T-helper 1 cell treated with Interleukin-12 subunit alpha and Interleukin-12 subunit beta and Interleukin-4 antibody, amounts not matched to agents 30 ng/mL and 1 ng/mL, for 36 hours (primary cell): ENCODE data around the gene SMIM32. TPM values are rescaled to one million over a fixed set of nuclear protein-coding genes. Genes with fewer than 3 reads are reported as not detected.

Source experiments
- intact Hi-C: fragments of 100-400 bp; cut with micrococcal nuclease; formaldehyde crosslinking; loops from one replicate; pipeline ENCODE4 v1.15.1; 2024
- total RNA-seq: library from RNA; stranded (reverse); gene quantifications from 2 replicates; pipeline ENCODE4 v1.2.3, GENCODE V29; 2022

Gene SMIM32
- total RNA-seq, 1 donor from 2014 or later, result not detected

- intact Hi-C loops, result no loop called here
Measured at GRCh38 chr5:136208916-136209315, 16.0 kb upstream of the SMIM32 start.

GRCh38 chr5:136207631-136208030, 14.7 kb upstream of the SMIM32 start:
- intact Hi-C loops, result no loop called here

GRCh38 chr5:136206361-136206760, 13.4 kb upstream of the SMIM32 start:
- intact Hi-C loops, result no loop called here

GRCh38 chr5:136205941-136206340, 13.0 kb upstream of the SMIM32 start:
- intact Hi-C loops, result no loop called here

GRCh38 chr5:136205061-136205702, 12.2 kb upstream of the SMIM32 start:
- intact Hi-C loops, result no loop called here

- intact Hi-C loops, result no loop called here
Measured at GRCh38 chr5:136203303-136203922, 10.5 kb upstream of the SMIM32 start.

GRCh38 chr5:136202469-136203205, 9.7 kb upstream of the SMIM32 start:
- intact Hi-C loops, result no loop called here

GRCh38 chr5:136201870-136202269, 8.9 kb upstream of the SMIM32 start:
- intact Hi-C loops, result no loop called here

- intact Hi-C loops, result no loop called here
Measured at GRCh38 chr5:136200761-136201160, 7.8 kb upstream of the SMIM32 start.

GRCh38 chr5:136200130-136200529, 7.2 kb upstream of the SMIM32 start:
- intact Hi-C loops, result no loop called here

- intact Hi-C loops, result no loop called here
Measured at GRCh38 chr5:136199408-136199807, 6.4 kb upstream of the SMIM32 start.

GRCh38 chr5:136198453-136198852, 5.5 kb upstream of the SMIM32 start:
- intact Hi-C loops, result no loop called here

- intact Hi-C loops, result no loop called here
Measured at GRCh38 chr5:136197462-136198142, 4.6 kb upstream of the SMIM32 start.

- intact Hi-C loops, result no loop called here
Measured at GRCh38 chr5:136195971-136196820, 3.2 kb upstream of the SMIM32 start.

GRCh38 chr5:136194576-136194975, 1.6 kb upstream of the SMIM32 start:
- intact Hi-C loops, result no loop called here

GRCh38 chr5:136193322-136193935, 467 bp upstream of the SMIM32 start:
- intact Hi-C loops, result no loop called here

- intact Hi-C loops, result no loop called here
Measured at GRCh38 chr5:136192015-136192525, 892 bp downstream of the SMIM32 start.

GRCh38 chr5:136191304-136192014, 1.5 kb downstream of the SMIM32 start:
- intact Hi-C loops, result no loop called here

- intact Hi-C loops, result no loop called here
Measured at GRCh38 chr5:136190904-136191303, 2.1 kb downstream of the SMIM32 start.
